GM23248 (cell line): ENCODE measurements around the gene DAAM1. TPM values are rescaled to one million over a fixed set of nuclear protein-coding genes. Genes with fewer than 3 reads are reported as not detected.

Source experiments
- DNase-seq: peaks from one replicate; pipeline ENCODE4 v3.0.0-alpha.2; 2015
- H2AFZ ChIP-seq: fragments of 200-600 bp; sonication (generic); 2 replicates; pipeline ENCODE4 v1.6.1; 2016; ENCODE audit warnings: antibody characterized with exemption
- H3F3A ChIP-seq: fragments of 200-600 bp; sonication (generic); 2 replicates; pipeline ENCODE4 v1.6.1; 2016; ENCODE audit warnings: mild to moderate bottlenecking, antibody characterized with exemption, mixed run types; ENCODE audit not compliant: insufficient read depth
- H3K27ac ChIP-seq: fragments of 200-600 bp; sonication (generic); 2 replicates; pipeline ENCODE4 v1.5.1; 2016; ENCODE audit warnings: mild to moderate bottlenecking
- H3K27me3 ChIP-seq: fragments of 200-600 bp; sonication (generic); replicated peaks from 2 replicates; pipeline ENCODE4 v1.6.1; 2016; ENCODE audit warnings: mild to moderate bottlenecking; ENCODE audit not compliant: insufficient read depth
- H3K36me3 ChIP-seq: fragments of 200-600 bp; sonication (generic); 2 replicates; pipeline ENCODE4 v1.6.1; 2016; ENCODE audit warnings: low read depth, mild to moderate bottlenecking
- H3K4me1 ChIP-seq: fragments of 200-600 bp; sonication (generic); 2 replicates; pipeline ENCODE4 v1.6.1; 2016; ENCODE audit warnings: mild to moderate bottlenecking; ENCODE audit not compliant: insufficient read depth
- H3K4me2 ChIP-seq: fragments of 200-600 bp; sonication (generic); one replicate; pipeline ENCODE4 v1.6.1; 2016; ENCODE audit warnings: mild to moderate bottlenecking; ENCODE audit not compliant: unreplicated experiment
- H3K4me3 ChIP-seq: fragments of 200-600 bp; sonication (generic); 2 replicates; pipeline ENCODE4 v1.5.1; 2016; ENCODE audit warnings: mild to moderate bottlenecking
- H3K79me2 ChIP-seq: fragments of 200-600 bp; sonication (generic); 2 replicates; pipeline ENCODE4 v1.6.1; 2016; ENCODE audit warnings: mild to moderate bottlenecking; ENCODE audit not compliant: insufficient read depth
- H3K9ac ChIP-seq: fragments of 200-600 bp; sonication (generic); 2 replicates; pipeline ENCODE4 v1.6.1; 2016; ENCODE audit warnings: mild to moderate bottlenecking
- H3K9me2 ChIP-seq: fragments of 200-600 bp; sonication (generic); 2 replicates; pipeline ENCODE4 v1.6.1; 2016; ENCODE audit warnings: mixed run types, mild to moderate bottlenecking, moderate library complexity; ENCODE audit not compliant: insufficient read depth
- H3K9me3 ChIP-seq: fragments of 200-600 bp; sonication (generic); one replicate; pipeline ENCODE4 v1.6.1; 2017; ENCODE audit warnings: low read depth
- H4K20me1 ChIP-seq: fragments of 200-600 bp; sonication (generic); 2 replicates; pipeline ENCODE4 v1.6.0; 2016; ENCODE audit not compliant: insufficient read depth
- EZH2 ChIP-seq: fragments of 200-600 bp; sonication (generic); IDR thresholded peaks from 2 replicates; pipeline ENCODE4 v1.6.1; 2018; ENCODE audit warnings: antibody characterized with exemption, mild to moderate bottlenecking; ENCODE audit not compliant: insufficient read depth, poor library complexity, severe bottlenecking
- EZH2phosphoT487 ChIP-seq: fragments of 200-600 bp; sonication (generic); IDR thresholded peaks from 2 replicates; pipeline ENCODE4 v1.6.1; 2018; ENCODE audit warnings: antibody characterized with exemption, moderate library complexity, mild to moderate bottlenecking, low read depth; ENCODE audit not compliant: insufficient read depth
- WGBS, 2 experiments: methylation state at CpG; one replicate each; pipeline ENCODE4 v1.1.6; 2015 to 2017; ENCODE audit warnings: low lambda C conversion rate in 2 of 2, low coverage in 1 of 2; ENCODE audit errors: missing lambda C conversion rate in 2 of 2; 5-methylcytosine and 5-hydroxymethylcytosine counted together
- in situ Hi-C: fragments of 300-500 bp; cut with MboI; formaldehyde crosslinking; loops from 2 replicates; pipeline ENCODE4 v1.15.0; 2020
- polyA plus RNA-seq: library from polyadenylated mRNA; unstranded; fragments of >200 nt; fragmentation: Nextera tagmentation; extraction: Ambion mirVana; gene quantifications from 2 replicates; pipeline ENCODE4 v1.2.1, GENCODE V29; 2016
- total RNA-seq: library from RNA; depleted of rRNA; stranded (reverse); fragments of >200 nt; shearing (Covaris generic); gene quantifications from 2 replicates; pipeline ENCODE4 v1.2.3, GENCODE V29; 2014

Gene DAAM1
- total and polyA plus RNA-seq, 2 experiments from 2014 or later: 17.4 to 17.5 TPM

- Histone ChIP-seq H3K9me2 (no peaks in the 10 kb centered on the region), H3K27me3 (no peaks in the 10 kb centered on the region), H3K4me3 (no peak overlapping the region), H2AFZ (no peak overlapping the region), H4K20me1 (no peaks in the 10 kb centered on the region), H3K36me3 (no peaks in the 10 kb centered on the region), H3F3A (peaks cover 46% of the 10 kb centered on the region), H3K27ac (peak overlapping the region; percentile 28), H3K9me3 (no peaks in the 10 kb centered on the region), H3K4me1 (peaks cover 58% of the 10 kb centered on the region), H3K9ac (no peak overlapping the region), H3K79me2 (no peaks in the 10 kb centered on the region), H3K4me2 (peak overlapping the region; percentile 6)
- no peak for TF ChIP-seq EZH2phosphoT487
- TF ChIP-seq EZH2: no peak
- 23 to 32% methylated on average over 1 of the region's 1 CpG for WGBS, 2 experiments
- DNase-seq: peak; percentile 24
- in situ Hi-C loops: no loop called here
Observed at GRCh38 chr14:59308673-59309072, 120.2 kb downstream of the DAAM1 start.

GRCh38 chr14:59309291-59309900, 120.9 kb downstream of the DAAM1 start:
- in situ Hi-C loops: no loop called here
- H3K4me3 ChIP-seq: no peak overlapping the region
- 92 to 95% methylated on average over 7 of the region's 7 CpGs for WGBS, 2 experiments
- TF ChIP-seq EZH2 (no peak), EZH2phosphoT487 (no peak)
- H2AFZ ChIP-seq: no peak overlapping the region
- no peaks in the 10 kb centered on the region for H3K9me2 ChIP-seq
- peaks cover 55% of the 10 kb centered on the region for H3K4me1 ChIP-seq
- H3K36me3 ChIP-seq: no peaks in the 10 kb centered on the region
- H3K79me2 ChIP-seq: no peaks in the 10 kb centered on the region
- no peaks in the 10 kb centered on the region for H3K27me3 ChIP-seq
- peaks cover 40% of the 10 kb centered on the region for H3F3A ChIP-seq
- H3K4me2 ChIP-seq: no peak overlapping the region
- H3K9me3 ChIP-seq: no peaks in the 10 kb centered on the region
- H3K27ac ChIP-seq: peak overlapping the region; percentile 15; the same call in 1 of the 2 replicates
- H3K9ac ChIP-seq: no peak overlapping the region
- no peak for DNase-seq
- no peaks in the 10 kb centered on the region for H4K20me1 ChIP-seq

GRCh38 chr14:59310633-59311032, 122.2 kb downstream of the DAAM1 start:
- Histone ChIP-seq H4K20me1 (no peaks in the 10 kb centered on the region), H3F3A (peaks cover 27% of the 10 kb centered on the region), H3K79me2 (no peaks in the 10 kb centered on the region), H3K9me2 (no peaks in the 10 kb centered on the region), H3K9me3 (no peaks in the 10 kb centered on the region), H3K36me3 (no peaks in the 10 kb centered on the region), H3K27me3 (no peaks in the 10 kb centered on the region), H3K27ac (no peak overlapping the region), H2AFZ (no peak overlapping the region), H3K4me3 (no peak overlapping the region), H3K4me1 (peaks cover 43% of the 10 kb centered on the region), H3K9ac (no peak overlapping the region), H3K4me2 (no peak overlapping the region)
- TF ChIP-seq EZH2 (no peak), EZH2phosphoT487 (no peak)
- no peak for DNase-seq
- in situ Hi-C loops: no loop called here
- WGBS, 2 experiments: 88 to 91% methylated on average over 3 of the region's 3 CpGs

GRCh38 chr14:59311723-59312122, 123.3 kb downstream of the DAAM1 start:
- no peak overlapping the region for H3K9ac ChIP-seq
- no peaks in the 10 kb centered on the region for H3K27me3 ChIP-seq
- H2AFZ ChIP-seq: no peak overlapping the region
- no peak for DNase-seq
- no peaks in the 10 kb centered on the region for H4K20me1 ChIP-seq
- H3K4me2 ChIP-seq: no peak overlapping the region
- no peaks in the 10 kb centered on the region for H3K9me3 ChIP-seq
- peaks cover 16% of the 10 kb centered on the region for H3F3A ChIP-seq
- no peaks in the 10 kb centered on the region for H3K79me2 ChIP-seq
- no peak overlapping the region for H3K4me3 ChIP-seq
- TF ChIP-seq EZH2 (no peak), EZH2phosphoT487 (no peak)
- H3K9me2 ChIP-seq: no peaks in the 10 kb centered on the region
- H3K27ac ChIP-seq: no peak overlapping the region
- H3K36me3 ChIP-seq: no peaks in the 10 kb centered on the region
- in situ Hi-C loops: no loop called here
- H3K4me1 ChIP-seq: peaks cover 32% of the 10 kb centered on the region
- WGBS, 2 experiments: 92 to 93% methylated on average over 3 of the region's 3 CpGs
